ENCODE data around the gene PFKP.

- TF ChIP-seq CTCF (IDR thresholded peaks at IDR 0.05; ENCODE audit: low read length) (no peak), EZH2 (optimal IDR thresholded peaks at IDR 0.05; ENCODE audit: low read depth, low read length) (no peak), EZH2phosphoT487 (IDR thresholded peaks at IDR 0.05; ENCODE audit: low read length) (no peak)
These were observed 111.8 kb downstream of the PFKP start for GRCh38 chr10:3179174-3179573.

Measured in MM.1S (cell line).